Peyer's patch (tissue), 4 donors: Measurements from ENCODE around the gene CEP63.

Experiments
- CTCF ChIP-seq, 6 experiments: fragments of 450-650 bp in 4 of 6; fragments of 200-600 bp in 2 of 6; sonication (generic) in 1 of 6; IDR thresholded peaks; one replicate each; pipeline ENCODE4 v1.5.1; 2017 to 2019; ENCODE audit warnings: antibody characterized with exemption in 6 of 6, mild to moderate bottlenecking in 3 of 6, moderate library complexity in 1 of 6
- POLR2A ChIP-seq, 2 donors: fragments of 450-650 bp; IDR thresholded peaks; one replicate each; pipeline ENCODE4 v1.5.1; 2017; ENCODE audit warnings: antibody characterized with exemption in 2 of 2, mild to moderate bottlenecking in 2 of 2, moderate library complexity in 2 of 2

- TF ChIP-seq POLR2A (IDR thresholded peaks at IDR 0.05) (no peak), CTCF (IDR thresholded peaks at IDR 0.05) (no peak)
Measured at GRCh38 chr3:134615743-134616142, 129.9 kb downstream of the CEP63 start.
